B cell (primary cell): ENCODE data around the gene ASB15. TPM values are rescaled to one million over a fixed set of nuclear protein-coding genes. Genes with fewer than 3 reads are reported as not detected.

ENCODE experiments used
- ATAC-seq: fragments of 200-7000 bp; cut with Tn5 transposase; one replicate; pipeline ENCODE4 v1.10.0; 2021; ENCODE audit warnings: low read depth, mild to moderate bottlenecking, moderate number of reproducible peaks, moderate library complexity
- CTCF ChIA-PET: fragments of 350-600 bp; sonication (Branson Sonifier 250); formaldehyde crosslinking; loops from one replicate; lab custom pipeline; 2021; ENCODE audit warnings: antibody characterized with exemption, inconsistent platforms; lab: Charles Lee
- POLR2A ChIA-PET: fragments of 350-600 bp; sonication (Branson Sonifier 250); formaldehyde crosslinking; loops from one replicate; lab custom pipeline; 2021; ENCODE audit warnings: antibody characterized with exemption; lab: Charles Lee
- DNase-seq: peaks from one replicate; pipeline ENCODE4 v3.0.0; 2013
- H2AFZ ChIP-seq: 2 replicates; pipeline ENCODE4 v1.6.1; 2012; ENCODE audit warnings: mild to moderate bottlenecking, low read depth, low read length; ENCODE audit not compliant: insufficient read depth, poor library complexity, severe bottlenecking
- H3K27ac ChIP-seq, 2 donors: 1 replicate in 1 of 2; 2 replicates in 1 of 2; pipeline ENCODE4 v1.5.1; 2012 to 2013; ENCODE audit warnings: low read length in 2 of 2, mild to moderate bottlenecking in 2 of 2, moderate library complexity in 1 of 2
- H3K27me3 ChIP-seq, 4 experiments: fragments of 200-600 bp in 1 of 4; sonication (generic) in 1 of 4; replicated peaks in 1 of 4; 1 replicate in 2 of 4; 2 replicates in 2 of 4; pipeline versions ENCODE4 v1.6.1 to v1.7.0; 2013 to 2016; ENCODE audit warnings: low read length in 3 of 4, mild to moderate bottlenecking in 2 of 4, mixed read lengths in 1 of 4, moderate library complexity in 1 of 4; ENCODE audit not compliant: insufficient read depth in 4 of 4, control insufficient read depth in 3 of 4; ENCODE audit errors: control extremely low read depth in 1 of 4
- H3K36me3 ChIP-seq, 2 experiments: replicated peaks in 1 of 2; 1 replicate in 1 of 2; 2 replicates in 1 of 2; pipeline versions ENCODE4 v1.6.1 to v1.7.1; 2013; ENCODE audit warnings: low read length in 1 of 2; ENCODE audit not compliant: insufficient read depth in 2 of 2, control insufficient read depth in 1 of 2; ENCODE audit errors: control extremely low read depth in 1 of 2, extremely low read depth in 1 of 2
- H3K4me1 ChIP-seq, 2 donors: fragments of 200-600 bp in 1 of 2; sonication (generic) in 1 of 2; 1 replicate in 1 of 2; 2 replicates in 1 of 2; pipeline versions ENCODE4 v1.5.1 to v1.6.1; 2013 to 2017; ENCODE audit warnings: low read length in 2 of 2; ENCODE audit not compliant: control insufficient read depth in 2 of 2, insufficient read depth in 2 of 2
- H3K4me2 ChIP-seq: replicated peaks from 2 replicates; pipeline ENCODE3; 2012; ENCODE audit warnings: mild to moderate bottlenecking, low read depth, low read length; ENCODE audit not compliant: poor library complexity, severe bottlenecking
- H3K4me3 ChIP-seq, 5 experiments: fragments of 200-600 bp in 1 of 5; sonication (generic) in 1 of 5; 1 replicate in 3 of 5; 2 replicates in 2 of 5; pipeline versions ENCODE4 v1.5.1 to v1.7.0; 2011 to 2016; ENCODE audit warnings: low read length in 4 of 5, mild to moderate bottlenecking in 4 of 5, low read depth in 2 of 5, control low read depth in 1 of 5, moderate library complexity in 1 of 5; ENCODE audit not compliant: insufficient read depth in 1 of 5; ENCODE audit errors: control extremely low read depth in 1 of 5, extremely low read depth in 1 of 5
- H3K79me2 ChIP-seq: fragments of 200-600 bp; sonication (generic); one replicate; pipeline ENCODE4 v1.6.0; 2016; ENCODE audit warnings: low read length; ENCODE audit not compliant: control insufficient read depth, insufficient read depth
- H3K9ac ChIP-seq: fragments of 200-600 bp; sonication (generic); 2 replicates; pipeline ENCODE4 v1.6.1; 2017; ENCODE audit warnings: mild to moderate bottlenecking, low read length, moderate library complexity
- H3K9me3 ChIP-seq, 3 donors: one replicate each; pipeline versions ENCODE4 v1.6.1 to v1.7.1; 2013; ENCODE audit warnings: low read length in 2 of 3; ENCODE audit not compliant: control insufficient read depth in 2 of 3, insufficient read depth in 1 of 3; ENCODE audit errors: control extremely low read depth in 1 of 3
- H4K20me1 ChIP-seq: 2 replicates; pipeline ENCODE4 v1.6.0; 2012; ENCODE audit warnings: mild to moderate bottlenecking, low read length; ENCODE audit not compliant: insufficient read depth, control insufficient read depth, poor library complexity, severe bottlenecking
- H3K27ac Mint-ChIP-seq: one replicate; pipeline ENCODE4 v1.8.0; 2021; ENCODE audit warnings: mixed read lengths
- H3K27me3 Mint-ChIP-seq: one replicate; pipeline ENCODE4 v1.8.0; 2021; ENCODE audit warnings: mixed read lengths
- H3K4me1 Mint-ChIP-seq: one replicate; pipeline ENCODE4 v1.8.0; 2021; ENCODE audit warnings: mixed read lengths
- H3K4me3 Mint-ChIP-seq: one replicate; pipeline ENCODE4 v1.8.0; 2021; ENCODE audit warnings: mixed read lengths
- H3K9me3 Mint-ChIP-seq: one replicate; pipeline ENCODE4 v1.8.0; 2022; ENCODE audit warnings: mixed read lengths; ENCODE audit not compliant: insufficient read depth
- CTCF ChIP-seq: fragments of 200-600 bp; IDR thresholded peaks from one replicate; pipeline ENCODE4 v1.8.0; 2022; ENCODE audit warnings: antibody characterized with exemption, mild to moderate bottlenecking
- EZH2 ChIP-seq: IDR thresholded peaks from 2 replicates; pipeline ENCODE4 v1.6.1; 2012; ENCODE audit warnings: borderline replicate concordance, low read depth, mild to moderate bottlenecking, moderate library complexity, low read length; ENCODE audit not compliant: insufficient read depth, poor library complexity, severe bottlenecking
- WGBS: methylation state at CpG from one replicate; pipeline ENCODE4 v1.1.5; 2013; ENCODE audit warnings: missing lambda C conversion rate; ENCODE audit not compliant: insufficient coverage; 5-methylcytosine and 5-hydroxymethylcytosine counted together
- intact Hi-C: fragments of 100-400 bp; cut with micrococcal nuclease; formaldehyde crosslinking; loops from one replicate; pipeline ENCODE4 v1.10.0; 2022
- polyA plus RNA-seq: library from polyadenylated mRNA; depleted of rRNA; stranded (reverse); fragments of >200 nt; gene quantifications from 2 replicates; pipeline ENCODE4 v1.2.3, GENCODE V29; 2012
- total RNA-seq, 2 donors: library from RNA; stranded (reverse); fragments of 120-200 nt in 1 of 2; gene quantifications; 1 replicate in 1 of 2; 2 replicates in 1 of 2; pipeline versions ENCODE4 v1.2.3 to v1.2.4, GENCODE V29; 2013 to 2022

Gene ASB15
- total and polyA plus RNA-seq, 2 donors (not counting 1 experiment from before 2014, with no cell fraction given): not detected

- no peak overlapping the region for H2AFZ ChIP-seq
- Mint-ChIP-seq H3K27me3 (no peaks in the 10 kb centered on the region), H3K9me3 (no peaks in the 10 kb centered on the region), H3K27ac (no peak overlapping the region), H3K4me3 (no peak overlapping the region), H3K4me1 (peaks cover 18% of the 10 kb centered on the region)
- intact Hi-C loops: loop anchor here (10.0 kb wide), 1 partner anchor 1408 kb away; the partner anchor contains the start of gene AASS
- H3K4me3 ChIP-seq: no peak overlapping the region
- DNase-seq (no peak), ATAC-seq (no peak)
- WGBS: 100% methylated on average over 2 of the region's 2 CpGs
- peaks cover 10 to 12% of the 10 kb centered on the region in 2 donors for H3K4me1 ChIP-seq
- peaks cover 10 to 43% of the 10 kb centered on the region in 2 experiments for H3K36me3 ChIP-seq
- H3K9ac ChIP-seq: no peak overlapping the region
- TF ChIP-seq EZH2 (no peak), CTCF (no peak)
- H3K79me2 ChIP-seq: peaks cover 43% of the 10 kb centered on the region
- no peaks in the 10 kb centered on the region for H3K9me3 ChIP-seq
- no peak overlapping the region for H3K27ac ChIP-seq
- ChIA-PET CTCF (interaction anchor here (0.7 kb wide), 1 partner anchor 1474 kb away, joined by 3 read pairs; no protein-coding TSS in a partner anchor), POLR2A (no interaction called here)
- H3K4me2 ChIP-seq: no peak overlapping the region
- H3K27me3 ChIP-seq: no peaks in the 10 kb centered on the region
- H4K20me1 ChIP-seq: no peaks in the 10 kb centered on the region
Observed at GRCh38 chr7:123552641-123553040, 49.0 kb upstream of the ASB15 start.

DNA sequence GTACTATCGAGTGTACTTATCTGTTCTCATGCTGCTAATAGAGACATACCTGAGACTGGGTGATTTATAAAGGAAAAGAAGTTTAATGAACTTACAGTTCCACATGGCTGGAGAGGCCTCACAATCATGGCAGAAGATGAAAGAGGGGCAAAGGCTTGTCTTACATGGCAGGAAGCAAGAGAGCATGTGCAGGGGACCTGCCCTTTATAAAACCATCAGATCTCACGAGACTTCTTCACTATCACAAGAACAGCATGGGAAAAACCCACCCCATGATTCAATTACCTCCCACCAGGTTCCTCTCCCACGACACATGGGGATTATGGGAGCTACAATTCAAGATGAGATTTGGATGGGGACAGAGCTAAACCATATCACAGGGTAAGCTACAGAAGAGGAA, 48.5 kb upstream of the ASB15 start:
- no peak for TF ChIP-seq EZH2
- no peak for TF ChIP-seq CTCF

More for the DNA sequence above, 48.5 kb upstream of the ASB15 start:
- no peak overlapping the region for H3K4me3 Mint-ChIP-seq
- H3K4me1 ChIP-seq: peaks cover 12 to 13% of the 10 kb centered on the region in 2 donors
- H3K27me3 ChIP-seq: no peaks in the 10 kb centered on the region
- ATAC-seq (no peak), DNase-seq (no peak)
- H3K9me3 ChIP-seq: no peaks in the 10 kb centered on the region
- H3K79me2 ChIP-seq: peaks cover 42% of the 10 kb centered on the region
- H3K27ac ChIP-seq: no peak overlapping the region
- POLR2A ChIA-PET: no interaction called here
- WGBS: no CpG with 5 or more reads among the region's 3 CpGs
- peaks cover 17% of the 10 kb centered on the region for H3K4me1 Mint-ChIP-seq
- H3K4me2 ChIP-seq: no peak overlapping the region
- intact Hi-C loops: loop anchor here (10.0 kb wide), 1 partner anchor 1408 kb away; the partner anchor contains the start of gene AASS
- CTCF ChIA-PET: interaction anchor here (0.7 to 1.1 kb wide), 2 partner anchors 13 to 1474 kb away, joined by 3 to 4 read pairs; no protein-coding TSS in a partner anchor
- H3K4me3 ChIP-seq: no peak overlapping the region
- H4K20me1 ChIP-seq: no peaks in the 10 kb centered on the region
- no peaks in the 10 kb centered on the region for H3K9me3 Mint-ChIP-seq
- H3K36me3 ChIP-seq: peaks cover 8 to 39% of the 10 kb centered on the region in 2 experiments
- no peak overlapping the region for H3K27ac Mint-ChIP-seq
- no peak overlapping the region for H3K9ac ChIP-seq
- no peak overlapping the region for H2AFZ ChIP-seq
- H3K27me3 Mint-ChIP-seq: no peaks in the 10 kb centered on the region
